Measurements from ENCODE around the gene CSRNP2. TPM values are rescaled to one million over a fixed set of nuclear protein-coding genes. Genes with fewer than 3 reads are reported as not detected.

Gene CSRNP2
- total and polyA plus RNA-seq, 2 of the 13 experiments (the other 11 are each of a cell fraction or from before 2014, with no cell fraction given): 4.8 to 7.3 TPM

GRCh38 chr12:51056242-51056641 lies 27.2 kb downstream of the CSRNP2 start:
- intact Hi-C loops (cut with micrococcal nuclease; ENCODE audit: unreplicated experiment): no loop called here
- in situ Hi-C loops (cut with HindIII; ENCODE audit: extremely low pct_ligation_motif_present, low pct_unique_long_range_greater_than_20kb): no loop called here
- H3K27ac ChIP-seq (ENCODE audit: extremely low read length, insufficient read depth, low read length): no peak overlapping the region
- no peaks in the 10 kb centered on the region for H3K9me3 ChIP-seq (ENCODE audit: low read length)
- H3K36me3 ChIP-seq (replicated peaks in 1 of 2; ENCODE audit: control insufficient read depth in 1 of 2, insufficient read depth in 2 of 2, low read length in 2 of 2): peaks cover 19 to 62% of the 10 kb centered on the region in 2 experiments
- TF ChIP-seq CEBPB (IDR thresholded peaks at IDR 0.05; ENCODE audit: borderline replicate concordance, low read depth, low read length): 0 out of 2 replicates have a peak, but pooled peaks have one; percentile 45
- TF ChIP-seq ZNF746 (CRISPR knock-in tag; IDR thresholded peaks at IDR 0.05): no peak
- no peak for TF ChIP-seq SP5 (CRISPR knock-in tag; IDR thresholded peaks at IDR 0.05; ENCODE audit: borderline replicate concordance, low read depth)
- no peak overlapping the region for H3K4me2 ChIP-seq (ENCODE audit: low read depth, low read length)
- 81% methylated on average over 5 of the region's 5 CpGs for WGBS (ENCODE audit: low lambda C conversion rate)
- no peaks in the 10 kb centered on the region for H3K4me1 ChIP-seq (ENCODE audit: insufficient read depth, low read length)
- no peaks in the 10 kb centered on the region for H3K79me2 ChIP-seq (ENCODE audit: insufficient read depth, low read length)
- DNase-seq (ENCODE audit: low spot score) (no peak), ATAC-seq (no peak), FAIRE-seq (no peak)
- no TSS peak for BruUV-seq (replicated peaks)
- no peak overlapping the region for H3K4me3 ChIP-seq (replicated peaks in 1 of 3; ENCODE audit: insufficient read depth in 1 of 3, low read depth in 2 of 3, low read length in 3 of 3)
- H3K9ac ChIP-seq (ENCODE audit: insufficient read depth, low read depth, low read length): no peak overlapping the region
- ChIA-PET POLR2A (interaction anchor here (1.9 kb wide), 1 partner anchor 30 kb away, joined by 6 read pairs; the partner anchor contains the start of gene SLC11A2), CTCF (ENCODE audit: low intra/inter-chr PET ratio, low total read pairs) (no interaction called here)
- no peaks in the 10 kb centered on the region for H4K20me1 ChIP-seq (ENCODE audit: insufficient read depth, low read length)
- no peak overlapping the region for H2AFZ ChIP-seq (ENCODE audit: low read length)
- no peaks in the 10 kb centered on the region for H3K27me3 ChIP-seq (ENCODE audit: control insufficient read depth in 1 of 2, insufficient read depth in 2 of 2, low read length in 2 of 2)

- no peak for FAIRE-seq
- Histone ChIP-seq H3K9me3 (ENCODE audit: low read length) (no peaks in the 10 kb centered on the region), H3K4me3 (replicated peaks in 1 of 3; ENCODE audit: insufficient read depth in 1 of 3, low read depth in 2 of 3, low read length in 3 of 3) (no peak overlapping the region), H3K4me1 (ENCODE audit: insufficient read depth, low read length) (peaks cover 4% of the 10 kb centered on the region), H3K36me3 (replicated peaks in 1 of 2; ENCODE audit: control insufficient read depth in 1 of 2, insufficient read depth in 2 of 2, low read length in 2 of 2) (peaks cover 19 to 58% of the 10 kb centered on the region in 2 experiments), H3K9ac (ENCODE audit: insufficient read depth, low read depth, low read length) (no peak overlapping the region), H2AFZ (ENCODE audit: low read length) (no peak overlapping the region), H4K20me1 (ENCODE audit: insufficient read depth, low read length) (no peaks in the 10 kb centered on the region), H3K27me3 (ENCODE audit: control insufficient read depth in 1 of 2, insufficient read depth in 2 of 2, low read length in 2 of 2) (no peaks in the 10 kb centered on the region), H3K4me2 (ENCODE audit: low read depth, low read length) (no peak overlapping the region), H3K27ac (ENCODE audit: extremely low read length, insufficient read depth, low read length) (no peak overlapping the region), H3K79me2 (ENCODE audit: insufficient read depth, low read length) (no peaks in the 10 kb centered on the region)
- CTCF ChIA-PET (ENCODE audit: low intra/inter-chr PET ratio, low total read pairs): no interaction called here
- no peak for ATAC-seq
- POLR2A ChIA-PET: interaction anchor here (0.6 kb wide), 1 partner anchor 71 kb away, joined by 3 read pairs; no protein-coding TSS in a partner anchor
- in situ Hi-C loops (cut with HindIII; ENCODE audit: extremely low pct_ligation_motif_present, low pct_unique_long_range_greater_than_20kb) (no loop called here), intact Hi-C loops (cut with micrococcal nuclease; ENCODE audit: unreplicated experiment) (no loop called here)
- TF ChIP-seq NFKB2 (CRISPR knock-in tag; IDR thresholded peaks at IDR 0.05; ENCODE audit: borderline replicate concordance) (no peak), KLF13 (CRISPR knock-in tag; IDR thresholded peaks at IDR 0.05) (no peak), ZNF75D (CRISPR knock-in tag; IDR thresholded peaks at IDR 0.05; ENCODE audit: borderline replicate concordance) (no peak)
- 100% methylated on average over 2 of the region's 2 CpGs for WGBS (ENCODE audit: low lambda C conversion rate)
- no TSS peak for BruUV-seq (replicated peaks)
- DNase-seq (ENCODE audit: low spot score): no peak
Measured at GRCh38 chr12:51055060-51055459, 28.3 kb downstream of the CSRNP2 start.

Data from HepG2 (cell line).